Stimulated activated naive CD8-positive, alpha-beta T cell treated with anti-CD3 and anti-CD28 coated beads, Interleukin-15, amount 100 ng/mL, for 72 hours (primary cell): ENCODE results near the gene TMEM108.

Source experiments
- ATAC-seq: fragments of 150-1000 bp; cut with Tn5 transposase; 2 replicates; pipeline ENCODE4 v1.10.0; 2021; ENCODE audit warnings: mild to moderate bottlenecking, moderate library complexity
- DNase-seq, 2 donors: peaks; one replicate each; pipeline ENCODE4 v3.0.0; 2021 to 2022
- H3K27ac Mint-ChIP-seq, 2 donors: one replicate each; pipeline ENCODE4 v1.8.0; 2022; ENCODE audit warnings: mild to moderate bottlenecking in 2 of 2, mixed read lengths in 2 of 2, moderate library complexity in 2 of 2
- H3K27me3 Mint-ChIP-seq: one replicate; pipeline ENCODE4 v1.8.0; 2022; ENCODE audit warnings: mixed read lengths
- H3K4me1 Mint-ChIP-seq: one replicate; pipeline ENCODE4 v1.8.0; 2022; ENCODE audit warnings: mild to moderate bottlenecking, mixed read lengths
- H3K4me3 Mint-ChIP-seq, 2 donors: one replicate each; pipeline ENCODE4 v1.8.0; 2022; ENCODE audit warnings: mild to moderate bottlenecking in 2 of 2, mixed read lengths in 2 of 2, moderate library complexity in 1 of 2
- H3K9me3 Mint-ChIP-seq, 2 donors: one replicate each; pipeline ENCODE4 v1.8.0; 2022; ENCODE audit warnings: mixed read lengths in 2 of 2

The TMEM108 gene

GRCh38 chr3:133388696-133389395 is 350.7 kb downstream of the TMEM108 start:
- DNase-seq: no peak
- peak; percentile 29 for ATAC-seq
- Mint-ChIP-seq H3K27ac (peak overlapping the region; percentile 17 to 48), H3K4me1 (peaks cover 9% of the 10 kb centered on the region), H3K4me3 (no peak overlapping the region), H3K27me3 (no peaks in the 10 kb centered on the region), H3K9me3 (no peaks in the 10 kb centered on the region)

- Mint-ChIP-seq H3K4me3 (no peak overlapping the region), H3K27me3 (no peaks in the 10 kb centered on the region), H3K4me1 (peaks cover 16% of the 10 kb centered on the region), H3K9me3 (peaks cover 0 to 5% of the 10 kb centered on the region in 2 donors), H3K27ac (no peak overlapping the region)
- ATAC-seq (no peak), DNase-seq (no peak)
These were observed 352.5 kb downstream of the TMEM108 start for GRCh38 chr3:133390715-133391114.

GRCh38 chr3:133393204-133393603 is 355.0 kb downstream of the TMEM108 start:
- Mint-ChIP-seq H3K27ac (peak overlapping the region; percentile 17 to 77), H3K27me3 (no peaks in the 10 kb centered on the region), H3K9me3 (peaks cover 0 to 5% of the 10 kb centered on the region in 2 donors), H3K4me1 (peaks cover 16% of the 10 kb centered on the region), H3K4me3 (no peak overlapping the region)
- ATAC-seq (no peak), DNase-seq (no peak)

- Mint-ChIP-seq H3K27me3 (no peaks in the 10 kb centered on the region), H3K27ac (no peak overlapping the region), H3K4me3 (no peak overlapping the region), H3K9me3 (peaks cover 0 to 5% of the 10 kb centered on the region in 2 donors), H3K4me1 (peaks cover 16% of the 10 kb centered on the region)
- DNase-seq (no peak), ATAC-seq (no peak)
These were observed 355.7 kb downstream of the TMEM108 start for GRCh38 chr3:133393691-133394474.

- H3K4me1 Mint-ChIP-seq: peaks cover 16% of the 10 kb centered on the region
- DNase-seq (no peak), ATAC-seq (no peak)
- H3K27me3 Mint-ChIP-seq: no peaks in the 10 kb centered on the region
- no peak overlapping the region for H3K4me3 Mint-ChIP-seq
- H3K9me3 Mint-ChIP-seq: peaks cover 0 to 5% of the 10 kb centered on the region in 2 donors
- H3K27ac Mint-ChIP-seq: peak overlapping the region in 1 of 2 donors; percentile 30
These were observed 356.5 kb downstream of the TMEM108 start for GRCh38 chr3:133394561-133395311.

- no peak for DNase-seq
- H3K27me3 Mint-ChIP-seq: no peaks in the 10 kb centered on the region
- no peak for ATAC-seq
- H3K27ac Mint-ChIP-seq: no peak overlapping the region
- peaks cover 0 to 5% of the 10 kb centered on the region in 2 donors for H3K9me3 Mint-ChIP-seq
- peaks cover 16% of the 10 kb centered on the region for H3K4me1 Mint-ChIP-seq
- no peak overlapping the region for H3K4me3 Mint-ChIP-seq
These were observed 358.7 kb downstream of the TMEM108 start for GRCh38 chr3:133396906-133397305.

GRCh38 chr3:133400006-133400515 is 361.9 kb downstream of the TMEM108 start, which contains the start of gene BFSP2:
BFSP2 (plus strand) TSS chr3:133400056; CDS start chr3:133400084, 28 bp downstream.
- no peaks in the 10 kb centered on the region for H3K9me3 Mint-ChIP-seq
- ATAC-seq: peak; percentile 41
- DNase-seq: no peak
- peaks cover 5% of the 10 kb centered on the region for H3K4me1 Mint-ChIP-seq
- H3K4me3 Mint-ChIP-seq: no peak within 1 kb of the TSS
- no peaks in the 10 kb centered on the region for H3K27me3 Mint-ChIP-seq
- H3K27ac Mint-ChIP-seq: no peak within 1 kb of the TSS

GRCh38 chr3:133401374-133402135 is 363.4 kb downstream of the TMEM108 start:
- no peaks in the 10 kb centered on the region for H3K27me3 Mint-ChIP-seq
- no peaks in the 10 kb centered on the region for H3K9me3 Mint-ChIP-seq
- no peaks in the 10 kb centered on the region for H3K4me1 Mint-ChIP-seq
- DNase-seq: no peak
- no peak overlapping the region for H3K4me3 Mint-ChIP-seq
- no peak overlapping the region for H3K27ac Mint-ChIP-seq
- ATAC-seq: no peak

GRCh38 chr3:133404920-133405319 is 366.7 kb downstream of the TMEM108 start:
- ATAC-seq (no peak), DNase-seq (no peak)
- Mint-ChIP-seq H3K4me3 (no peak overlapping the region), H3K4me1 (no peaks in the 10 kb centered on the region), H3K9me3 (no peaks in the 10 kb centered on the region), H3K27me3 (no peaks in the 10 kb centered on the region), H3K27ac (peak overlapping the region in 1 of 2 donors; percentile 62)

GRCh38 chr3:133408366-133408765 is 370.2 kb downstream of the TMEM108 start:
- peaks cover 6% of the 10 kb centered on the region for H3K4me1 Mint-ChIP-seq
- H3K27me3 Mint-ChIP-seq: no peaks in the 10 kb centered on the region
- ATAC-seq (no peak), DNase-seq (no peak)
- H3K9me3 Mint-ChIP-seq: no peaks in the 10 kb centered on the region
- H3K4me3 Mint-ChIP-seq: no peak overlapping the region
- H3K27ac Mint-ChIP-seq: no peak overlapping the region

- H3K4me3 Mint-ChIP-seq: no peak overlapping the region
- peaks cover 8% of the 10 kb centered on the region for H3K4me1 Mint-ChIP-seq
- no peaks in the 10 kb centered on the region for H3K27me3 Mint-ChIP-seq
- ATAC-seq (no peak), DNase-seq (no peak)
- no peak overlapping the region for H3K27ac Mint-ChIP-seq
- H3K9me3 Mint-ChIP-seq: no peaks in the 10 kb centered on the region
These were observed 370.8 kb downstream of the TMEM108 start for GRCh38 chr3:133408961-133409360.

GRCh38 chr3:133410191-133410892 is 372.2 kb downstream of the TMEM108 start:
- no peak for DNase-seq
- H3K4me1 Mint-ChIP-seq: peaks cover 8% of the 10 kb centered on the region
- no peak for ATAC-seq
- H3K27ac Mint-ChIP-seq: no peak overlapping the region
- H3K4me3 Mint-ChIP-seq: no peak overlapping the region
- no peaks in the 10 kb centered on the region for H3K27me3 Mint-ChIP-seq
- H3K9me3 Mint-ChIP-seq: no peaks in the 10 kb centered on the region

- Mint-ChIP-seq H3K4me1 (peaks cover 8% of the 10 kb centered on the region), H3K27ac (no peak overlapping the region), H3K27me3 (no peaks in the 10 kb centered on the region), H3K4me3 (no peak overlapping the region), H3K9me3 (no peaks in the 10 kb centered on the region)
- ATAC-seq (peak; percentile 31), DNase-seq (no peak)
These were observed 374.3 kb downstream of the TMEM108 start for GRCh38 chr3:133412183-133413132.
